Stimulated activated CD8-positive, alpha-beta memory T cell treated with anti-CD3 and anti-CD28 coated beads, Interleukin-4, amount 100 ng/mL, for 24 hours (primary cell): Measurements from ENCODE around the gene FAT1.

Experiments used
- DNase-seq: peaks from one replicate; pipeline ENCODE4 v3.0.0-alpha.2; 2020; ENCODE audit warnings: low read depth

Gene FAT1

GRCh38 chr4:186561748-186562147, 161.9 kb downstream of the FAT1 start:
- DNase-seq: no peak

GRCh38 chr4:186560647-186561046, 163.0 kb downstream of the FAT1 start:
- DNase-seq: no peak

GRCh38 chr4:186557486-186557885, 166.2 kb downstream of the FAT1 start:
- no peak for DNase-seq

GRCh38 chr4:186557061-186557460, 166.6 kb downstream of the FAT1 start:
- DNase-seq: no peak

GRCh38 chr4:186554914-186555827, 168.5 kb downstream of the FAT1 start, which contains the start of gene MTNR1A:
TSS of gene MTNR1A (minus strand) at chr4:186555567. CDS start at chr4:186555365, 202 bp downstream.
- DNase-seq: no peak

GRCh38 chr4:186554539-186554913, 169.1 kb downstream of the FAT1 start:
- DNase-seq: no peak

- DNase-seq: no peak
Observed at GRCh38 chr4:186553717-186554116, 169.9 kb downstream of the FAT1 start.

GRCh38 chr4:186551849-186552248, 171.8 kb downstream of the FAT1 start:
- no peak for DNase-seq

- no peak for DNase-seq
Observed at GRCh38 chr4:186545436-186545835, 178.2 kb downstream of the FAT1 start.

- no peak for DNase-seq
Observed at GRCh38 chr4:186543206-186543605, 180.4 kb downstream of the FAT1 start.

GRCh38 chr4:186541801-186542200, 181.9 kb downstream of the FAT1 start:
- DNase-seq: no peak

GRCh38 chr4:186537843-186538521, 185.7 kb downstream of the FAT1 start:
- no peak for DNase-seq
